ENCODE measurements around the gene SPACA9. TPM values are rescaled to one million over a fixed set of nuclear protein-coding genes. Genes with fewer than 3 reads are reported as not detected.

Gene SPACA9
- total RNA-seq, 2 donors from 2014 or later: 2.3 TPM; not detected in 1

- ATAC-seq (no peak), DNase-seq (no peak)
- Histone ChIP-seq H3K4me1 (no peaks in the 10 kb centered on the region), H3K9me3 (no peaks in the 10 kb centered on the region), H3K27me3 (no peaks in the 10 kb centered on the region), H3K27ac (no peak overlapping the region), H3K4me3 (no peak overlapping the region), H3K36me3 (replicated peaks in 1 of 2; ENCODE audit: insufficient read depth in 1 of 2, low read depth in 2 of 2) (peaks cover 7 to 16% of the 10 kb centered on the region in 2 donors)
- WGBS, 2 donors: 61 to 73% methylated on average over 2 of the region's 2 CpGs
- intact Hi-C loops (cut with DNase I): no loop called here
- TF ChIP-seq POLR2A (IDR thresholded peaks at IDR 0.05) (no peak), CTCF (IDR thresholded peaks at IDR 0.05) (no peak)
Observed at GRCh38 chr9:132909311-132909710, 30.6 kb downstream of the SPACA9 start.

- no peak overlapping the region for H3K27ac ChIP-seq
- no peak overlapping the region for H3K4me3 ChIP-seq
- intact Hi-C loops (cut with DNase I): no loop called here
- TF ChIP-seq CTCF (IDR thresholded peaks at IDR 0.05): no peak
- TF ChIP-seq POLR2A (IDR thresholded peaks at IDR 0.05): no peak
- no peaks in the 10 kb centered on the region for H3K4me1 ChIP-seq
- peaks cover 7 to 16% of the 10 kb centered on the region in 2 donors for H3K36me3 ChIP-seq (replicated peaks in 1 of 2; ENCODE audit: insufficient read depth in 1 of 2, low read depth in 2 of 2)
- no peaks in the 10 kb centered on the region for H3K9me3 ChIP-seq
- no peaks in the 10 kb centered on the region for H3K27me3 ChIP-seq
- DNase-seq (no peak), ATAC-seq (no peak)
- WGBS, 2 donors: 92 to 93% methylated on average over 6 of the region's 6 CpGs
Observed at GRCh38 chr9:132910376-132910775, 31.7 kb downstream of the SPACA9 start.

- Histone ChIP-seq H3K27ac (no peak overlapping the region), H3K36me3 (replicated peaks in 1 of 2; ENCODE audit: insufficient read depth in 1 of 2, low read depth in 2 of 2) (peaks cover 7 to 18% of the 10 kb centered on the region in 2 donors), H3K4me3 (no peak overlapping the region), H3K27me3 (no peaks in the 10 kb centered on the region), H3K4me1 (no peaks in the 10 kb centered on the region), H3K9me3 (no peaks in the 10 kb centered on the region)
- no peak for ATAC-seq
- TF ChIP-seq CTCF (IDR thresholded peaks at IDR 0.05): no peak
- TF ChIP-seq POLR2A (IDR thresholded peaks at IDR 0.05): no peak
- WGBS, 2 donors: 95 to 98% methylated on average over 4 of the region's 4 CpGs
- DNase-seq: no peak
- intact Hi-C loops (cut with DNase I): no loop called here
Observed at GRCh38 chr9:132912131-132912530, 33.4 kb downstream of the SPACA9 start.

- intact Hi-C loops (cut with DNase I): no loop called here
- no peak for TF ChIP-seq POLR2A (IDR thresholded peaks at IDR 0.05)
- TF ChIP-seq CTCF (IDR thresholded peaks at IDR 0.05): no peak
- H3K4me3 ChIP-seq: no peak overlapping the region
- ATAC-seq (no peak), DNase-seq (no peak)
- no peaks in the 10 kb centered on the region for H3K9me3 ChIP-seq
- no peak overlapping the region for H3K27ac ChIP-seq
- WGBS, 2 donors: 92 to 98% methylated on average over 6 of the region's 6 CpGs
- H3K27me3 ChIP-seq: no peaks in the 10 kb centered on the region
- peaks cover 7 to 22% of the 10 kb centered on the region in 2 donors for H3K36me3 ChIP-seq (replicated peaks in 1 of 2; ENCODE audit: insufficient read depth in 1 of 2, low read depth in 2 of 2)
- H3K4me1 ChIP-seq: no peaks in the 10 kb centered on the region
Observed at GRCh38 chr9:132914924-132915323, 36.2 kb downstream of the SPACA9 start.

GRCh38 chr9:132919614-132920268 lies 41.0 kb downstream of the SPACA9 start:
- Histone ChIP-seq H3K27ac (no peak overlapping the region), H3K36me3 (replicated peaks in 1 of 2; ENCODE audit: insufficient read depth in 1 of 2, low read depth in 2 of 2) (peaks cover 0 to 30% of the 10 kb centered on the region in 2 donors), H3K27me3 (no peaks in the 10 kb centered on the region), H3K9me3 (no peaks in the 10 kb centered on the region), H3K4me3 (no peak overlapping the region), H3K4me1 (no peaks in the 10 kb centered on the region)
- ATAC-seq (no peak), DNase-seq (no peak)
- intact Hi-C loops (cut with DNase I): no loop called here
- WGBS, 2 donors: 86 to 94% methylated on average over 7 of the region's 7 CpGs
- no peak for TF ChIP-seq POLR2A (IDR thresholded peaks at IDR 0.05)
